KMS-11 (cell line): ENCODE measurements around the gene LEKR1.

Experiments
- H2AFZ ChIP-seq: fragments of 200-600 bp; sonication (generic); 2 replicates; pipeline ENCODE4 v1.6.1; 2016; ENCODE audit warnings: antibody characterized with exemption, mixed run types, low read depth
- H3K27ac ChIP-seq: fragments of 200-600 bp; sonication (generic); 2 replicates; pipeline ENCODE4 v1.6.1; 2016; ENCODE audit warnings: mild to moderate bottlenecking, mixed run types
- H3K27me3 ChIP-seq: fragments of 200-600 bp; sonication (generic); 2 replicates; pipeline ENCODE4 v1.6.1; 2017; ENCODE audit warnings: mild to moderate bottlenecking, low read depth, mixed run types, moderate library complexity; ENCODE audit not compliant: insufficient read depth
- H3K36me3 ChIP-seq: fragments of 200-600 bp; sonication (generic); 2 replicates; pipeline ENCODE4 v1.6.1; 2017; ENCODE audit warnings: mild to moderate bottlenecking, mixed run types; ENCODE audit not compliant: insufficient read depth
- H3K4me1 ChIP-seq: fragments of 200-600 bp; sonication (generic); 2 replicates; pipeline ENCODE4 v1.6.1; 2016; ENCODE audit warnings: mild to moderate bottlenecking, low read depth, mixed run types; ENCODE audit not compliant: poor library complexity, severe bottlenecking
- H3K4me2 ChIP-seq: fragments of 200-600 bp; sonication (generic); 2 replicates; pipeline ENCODE4 v1.7.0; 2016; ENCODE audit warnings: mild to moderate bottlenecking, mixed run types
- H3K4me3 ChIP-seq: fragments of 200-600 bp; sonication (generic); IDR thresholded peaks from 2 replicates; pipeline ENCODE4 v1.6.1; 2017; ENCODE audit warnings: low read depth, low read length, mixed read lengths; ENCODE audit not compliant: insufficient read depth
- H3K79me2 ChIP-seq: fragments of 200-600 bp; sonication (generic); 2 replicates; pipeline ENCODE4 v1.6.1; 2016; ENCODE audit warnings: low read depth, mixed run types; ENCODE audit not compliant: insufficient read depth
- H3K9ac ChIP-seq: fragments of 200-600 bp; sonication (generic); 2 replicates; pipeline ENCODE4 v1.6.1; 2016; ENCODE audit warnings: mild to moderate bottlenecking, mixed run types
- H4K20me1 ChIP-seq: fragments of 200-600 bp; sonication (generic); 2 replicates; pipeline ENCODE4 v1.6.1; 2016; ENCODE audit warnings: mild to moderate bottlenecking, mixed run types; ENCODE audit not compliant: insufficient read depth
- CTCF ChIP-seq: fragments of 200-600 bp; sonication (generic); conservative IDR thresholded peaks from 2 replicates; pipeline ENCODE4 v1.6.1; 2017; ENCODE audit warnings: low read depth, mild to moderate bottlenecking, antibody characterized with exemption, low read length, moderate library complexity, mixed read lengths

The LEKR1 gene

GRCh38 chr3:156938724-156939123 lies 112.6 kb downstream of the LEKR1 start:
- no peaks in the 10 kb centered on the region for H3K79me2 ChIP-seq
- no peak for TF ChIP-seq CTCF
- no peak overlapping the region for H3K4me3 ChIP-seq
- H3K9ac ChIP-seq: no peak overlapping the region
- H3K27me3 ChIP-seq: no peaks in the 10 kb centered on the region
- no peak overlapping the region for H3K4me2 ChIP-seq
- H3K27ac ChIP-seq: no peak overlapping the region
- no peaks in the 10 kb centered on the region for H3K36me3 ChIP-seq
- H3K4me1 ChIP-seq: peaks cover 11% of the 10 kb centered on the region
- H2AFZ ChIP-seq: no peak overlapping the region
- no peaks in the 10 kb centered on the region for H4K20me1 ChIP-seq

GRCh38 chr3:156939315-156939714 lies 113.2 kb downstream of the LEKR1 start:
- Histone ChIP-seq H4K20me1 (no peaks in the 10 kb centered on the region), H3K4me1 (peaks cover 11% of the 10 kb centered on the region), H3K4me3 (no peak overlapping the region), H3K27ac (no peak overlapping the region), H3K9ac (no peak overlapping the region), H2AFZ (no peak overlapping the region), H3K27me3 (no peaks in the 10 kb centered on the region), H3K4me2 (no peak overlapping the region), H3K79me2 (no peaks in the 10 kb centered on the region), H3K36me3 (no peaks in the 10 kb centered on the region)
- TF ChIP-seq CTCF: no peak

GRCh38 chr3:156941311-156941710 lies 115.2 kb downstream of the LEKR1 start:
- peaks cover 11% of the 10 kb centered on the region for H3K4me1 ChIP-seq
- H3K9ac ChIP-seq: no peak overlapping the region
- H3K27ac ChIP-seq: no peak overlapping the region
- H3K36me3 ChIP-seq: no peaks in the 10 kb centered on the region
- no peak overlapping the region for H3K4me3 ChIP-seq
- 0 out of 2 replicates have a peak overlapping the region, but pooled peaks have one; percentile 1 for H3K4me2 ChIP-seq
- H3K27me3 ChIP-seq: no peaks in the 10 kb centered on the region
- no peaks in the 10 kb centered on the region for H3K79me2 ChIP-seq
- TF ChIP-seq CTCF: no peak
- no peak overlapping the region for H2AFZ ChIP-seq
- H4K20me1 ChIP-seq: no peaks in the 10 kb centered on the region

GRCh38 chr3:156948402-156949210 lies 122.5 kb downstream of the LEKR1 start:
- Histone ChIP-seq H3K4me1 (no peaks in the 10 kb centered on the region), H2AFZ (no peak overlapping the region), H3K79me2 (no peaks in the 10 kb centered on the region), H3K27me3 (no peaks in the 10 kb centered on the region), H3K9ac (no peak overlapping the region), H3K36me3 (no peaks in the 10 kb centered on the region), H3K4me2 (no peak overlapping the region), H4K20me1 (no peaks in the 10 kb centered on the region), H3K4me3 (no peak overlapping the region), H3K27ac (no peak overlapping the region)
- TF ChIP-seq CTCF: no peak
